GM13977 (cell line): ENCODE measurements around the gene NLRC3.

Source experiments
- DNase-seq: peaks from one replicate; pipeline ENCODE4 v3.0.0; 2012; ENCODE audit warnings: low spot score
- in situ Hi-C: fragments of 300-500 bp; cut with MboI; formaldehyde crosslinking; loops from one replicate; pipeline ENCODE4 v1.12.0; 2022; ENCODE audit warnings: low sequenced_read_pairs, low pct_unique_long_range_greater_than_20kb, mixed read lengths, inconsistent platforms; ENCODE audit not compliant: unreplicated experiment
- TF ChIP-seq, protein P1 (sequence below): IDR thresholded peaks from 2 replicates; pipeline ENCODE4 v1.5.1; 2012; ENCODE audit warnings: mild to moderate bottlenecking, control low read depth; ENCODE audit not compliant: insufficient read depth; ENCODE audit errors: extremely low read depth, missing control alignments

Gene NLRC3, protein sequence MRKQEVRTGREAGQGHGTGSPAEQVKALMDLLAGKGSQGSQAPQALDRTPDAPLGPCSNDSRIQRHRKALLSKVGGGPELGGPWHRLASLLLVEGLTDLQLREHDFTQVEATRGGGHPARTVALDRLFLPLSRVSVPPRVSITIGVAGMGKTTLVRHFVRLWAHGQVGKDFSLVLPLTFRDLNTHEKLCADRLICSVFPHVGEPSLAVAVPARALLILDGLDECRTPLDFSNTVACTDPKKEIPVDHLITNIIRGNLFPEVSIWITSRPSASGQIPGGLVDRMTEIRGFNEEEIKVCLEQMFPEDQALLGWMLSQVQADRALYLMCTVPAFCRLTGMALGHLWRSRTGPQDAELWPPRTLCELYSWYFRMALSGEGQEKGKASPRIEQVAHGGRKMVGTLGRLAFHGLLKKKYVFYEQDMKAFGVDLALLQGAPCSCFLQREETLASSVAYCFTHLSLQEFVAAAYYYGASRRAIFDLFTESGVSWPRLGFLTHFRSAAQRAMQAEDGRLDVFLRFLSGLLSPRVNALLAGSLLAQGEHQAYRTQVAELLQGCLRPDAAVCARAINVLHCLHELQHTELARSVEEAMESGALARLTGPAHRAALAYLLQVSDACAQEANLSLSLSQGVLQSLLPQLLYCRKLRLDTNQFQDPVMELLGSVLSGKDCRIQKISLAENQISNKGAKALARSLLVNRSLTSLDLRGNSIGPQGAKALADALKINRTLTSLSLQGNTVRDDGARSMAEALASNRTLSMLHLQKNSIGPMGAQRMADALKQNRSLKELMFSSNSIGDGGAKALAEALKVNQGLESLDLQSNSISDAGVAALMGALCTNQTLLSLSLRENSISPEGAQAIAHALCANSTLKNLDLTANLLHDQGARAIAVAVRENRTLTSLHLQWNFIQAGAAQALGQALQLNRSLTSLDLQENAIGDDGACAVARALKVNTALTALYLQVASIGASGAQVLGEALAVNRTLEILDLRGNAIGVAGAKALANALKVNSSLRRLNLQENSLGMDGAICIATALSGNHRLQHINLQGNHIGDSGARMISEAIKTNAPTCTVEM

DNA sequence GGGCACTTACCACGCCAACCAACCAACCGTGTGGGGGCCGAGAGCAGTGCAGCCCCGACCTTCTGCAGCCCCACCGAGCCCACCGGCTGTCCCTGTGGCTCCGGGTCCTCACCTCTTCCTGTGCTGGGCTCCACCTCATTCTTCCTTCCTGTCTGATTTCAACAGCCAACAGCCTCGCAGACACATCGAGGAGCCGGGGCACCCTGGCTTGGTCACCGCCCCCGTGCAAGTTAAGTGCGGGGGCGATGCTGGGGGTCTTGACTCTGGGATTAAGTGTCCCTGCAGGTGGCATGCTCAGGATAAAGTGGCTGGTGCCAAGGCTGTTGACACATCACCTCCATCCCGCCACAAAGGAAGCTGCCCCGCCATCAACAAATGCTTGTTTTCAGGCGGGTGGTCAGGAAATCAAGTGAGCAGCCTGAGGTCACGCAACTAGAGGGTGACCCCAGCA, at the start of gene NLRC3:
Gene NLRC3, minus strand, starts transcription at position 102 of the 451 bp plus-strand sequence. CDS start 12,367 bp downstream, outside the sequence.
- no peak for DNase-seq
- in situ Hi-C loops, result no loop called here
- TF ChIP-seq, protein P1, sequence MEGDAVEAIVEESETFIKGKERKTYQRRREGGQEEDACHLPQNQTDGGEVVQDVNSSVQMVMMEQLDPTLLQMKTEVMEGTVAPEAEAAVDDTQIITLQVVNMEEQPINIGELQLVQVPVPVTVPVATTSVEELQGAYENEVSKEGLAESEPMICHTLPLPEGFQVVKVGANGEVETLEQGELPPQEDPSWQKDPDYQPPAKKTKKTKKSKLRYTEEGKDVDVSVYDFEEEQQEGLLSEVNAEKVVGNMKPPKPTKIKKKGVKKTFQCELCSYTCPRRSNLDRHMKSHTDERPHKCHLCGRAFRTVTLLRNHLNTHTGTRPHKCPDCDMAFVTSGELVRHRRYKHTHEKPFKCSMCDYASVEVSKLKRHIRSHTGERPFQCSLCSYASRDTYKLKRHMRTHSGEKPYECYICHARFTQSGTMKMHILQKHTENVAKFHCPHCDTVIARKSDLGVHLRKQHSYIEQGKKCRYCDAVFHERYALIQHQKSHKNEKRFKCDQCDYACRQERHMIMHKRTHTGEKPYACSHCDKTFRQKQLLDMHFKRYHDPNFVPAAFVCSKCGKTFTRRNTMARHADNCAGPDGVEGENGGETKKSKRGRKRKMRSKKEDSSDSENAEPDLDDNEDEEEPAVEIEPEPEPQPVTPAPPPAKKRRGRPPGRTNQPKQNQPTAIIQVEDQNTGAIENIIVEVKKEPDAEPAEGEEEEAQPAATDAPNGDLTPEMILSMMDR, result no peak

DNA sequence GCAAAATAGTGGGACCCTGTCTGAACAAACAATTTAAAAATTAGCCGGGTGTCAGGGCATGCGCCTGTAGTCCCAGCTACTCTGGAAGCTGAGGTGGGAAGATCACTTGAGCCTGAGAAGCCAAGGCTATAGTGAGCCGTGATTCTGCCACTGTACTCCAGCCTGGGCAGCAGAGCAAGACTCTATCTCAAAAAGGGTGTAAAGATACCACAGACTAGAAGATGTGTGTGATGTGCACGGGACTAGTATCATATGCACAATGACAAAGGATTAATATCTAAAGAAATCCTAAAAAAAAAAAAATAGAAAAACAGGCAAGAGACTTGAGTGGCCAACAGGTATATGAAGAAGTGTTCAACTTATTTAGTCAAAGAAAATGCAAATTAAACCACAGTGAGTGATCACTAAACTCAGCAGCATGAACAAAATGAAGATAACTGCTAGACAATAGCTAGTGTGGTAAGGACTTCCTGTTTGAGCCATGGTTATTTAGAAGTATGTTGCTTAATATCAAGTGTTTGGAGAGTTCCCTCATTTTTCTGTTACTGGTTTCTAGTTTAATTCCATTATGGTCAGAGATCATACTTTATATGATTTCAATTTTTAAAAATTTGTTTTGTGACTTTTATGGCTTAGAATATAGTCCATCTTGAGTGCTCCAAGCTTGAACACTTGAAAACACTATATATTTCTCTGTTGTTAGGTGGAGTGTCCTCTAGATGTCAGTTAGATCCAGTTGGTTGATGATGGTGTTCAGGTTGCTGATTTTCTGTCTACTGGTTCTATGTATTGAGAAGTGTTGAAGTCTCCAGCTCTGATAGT, 48.9 kb upstream of the NLRC3 start:
- TF ChIP-seq, protein P1, result peak; percentile 16
- in situ Hi-C loops, result no loop called here
- no peak for DNase-seq

DNA sequence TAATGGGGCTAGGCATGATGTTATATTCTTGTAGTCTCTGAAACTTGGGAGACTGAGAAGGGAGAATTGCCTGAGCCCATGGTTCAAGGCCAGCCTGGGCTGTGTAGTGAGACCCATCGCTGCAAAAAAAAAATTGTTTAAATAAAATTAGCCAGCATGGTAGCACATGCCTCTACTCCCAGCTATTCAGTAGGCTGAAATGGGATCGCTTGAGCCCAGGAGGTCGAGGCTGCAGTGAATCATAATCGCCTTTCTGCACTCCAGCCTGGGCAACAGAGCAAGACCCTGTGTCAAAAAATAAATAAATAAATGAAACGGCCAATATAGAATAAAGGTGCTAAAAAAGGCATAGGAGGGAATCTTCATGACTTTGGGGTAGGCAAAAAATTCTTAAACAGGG, 48.1 kb upstream of the NLRC3 start:
- TF ChIP-seq, protein P1, result no peak
- in situ Hi-C loops, result no loop called here
- no peak for DNase-seq

DNA sequence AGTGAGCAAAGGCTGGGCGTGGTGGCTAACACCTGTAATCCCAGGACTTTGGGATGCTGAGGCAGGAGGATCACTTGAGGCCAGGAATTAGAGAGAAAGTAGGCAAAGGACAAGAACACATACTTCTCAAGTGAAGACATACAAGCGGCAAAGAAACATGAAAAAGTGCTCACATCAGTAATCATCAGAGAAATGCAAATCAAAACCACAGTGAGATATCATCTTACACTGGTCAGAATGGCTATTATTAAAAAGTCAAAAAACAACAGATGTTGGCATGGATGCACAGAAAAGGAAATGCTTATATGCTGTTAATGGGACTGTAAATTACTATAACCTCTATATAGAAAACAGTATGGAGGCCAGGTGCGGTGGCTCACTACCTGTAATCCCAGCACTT, 46.4 kb upstream of the NLRC3 start:
- no peak for DNase-seq
- in situ Hi-C loops, result no loop called here
- TF ChIP-seq, protein P1, result no peak

DNA sequence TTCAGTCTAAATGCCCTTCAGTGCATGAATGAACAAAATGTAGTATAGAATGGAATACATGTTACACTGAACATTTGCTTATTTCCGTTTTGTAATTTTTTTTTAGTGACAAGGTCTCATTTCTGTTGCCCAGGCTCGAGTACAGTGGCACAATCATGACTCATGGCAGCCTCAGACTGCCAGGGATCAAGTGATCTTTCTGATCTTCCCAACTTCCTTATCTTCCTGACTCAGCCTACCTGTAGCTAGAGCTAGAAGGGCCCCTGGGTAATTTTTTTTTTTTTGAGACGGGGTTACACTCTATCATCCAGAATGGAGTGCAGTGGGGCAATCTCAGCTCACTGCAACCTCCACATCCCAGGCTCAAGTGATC, 41.6 kb upstream of the NLRC3 start:
- in situ Hi-C loops, result no loop called here
- no peak for DNase-seq
- TF ChIP-seq, protein P1, result no peak
